Parathyroid adenoma (tissue), 2 donors: ENCODE data around the gene PAM.

Source experiments
- H2AFZ ChIP-seq: fragments of 300-600 bp; sonication (generic); one replicate; pipeline ENCODE4 v1.7.0; 2017; ENCODE audit warnings: antibody characterized with exemption, mild to moderate bottlenecking
- H3K27ac ChIP-seq: fragments of 300-600 bp; sonication (generic); one replicate; pipeline ENCODE4 v1.7.0; 2017
- H3K27me3 ChIP-seq: fragments of 300-600 bp; sonication (generic); one replicate; pipeline ENCODE4 v1.7.0; 2017; ENCODE audit warnings: low read length; ENCODE audit not compliant: control insufficient read depth, insufficient read depth
- H3K36me3 ChIP-seq: fragments of 300-600 bp; sonication (generic); one replicate; pipeline ENCODE4 v1.7.0; 2017; ENCODE audit warnings: low read length; ENCODE audit not compliant: control insufficient read depth, insufficient read depth
- H3K4me1 ChIP-seq: fragments of 300-600 bp; sonication (generic); one replicate; pipeline ENCODE4 v1.7.0; 2017; ENCODE audit warnings: control low read depth
- H3K4me2 ChIP-seq: fragments of 300-600 bp; sonication (generic); one replicate; pipeline ENCODE4 v1.7.0; 2017; ENCODE audit warnings: low read length
- H3K4me3 ChIP-seq: fragments of 300-600 bp; sonication (generic); one replicate; pipeline ENCODE4 v1.7.0; 2017; ENCODE audit warnings: low read depth, low read length
- H3K79me2 ChIP-seq: fragments of 300-600 bp; sonication (generic); one replicate; pipeline ENCODE4 v1.7.0; 2017; ENCODE audit warnings: control low read depth
- H3K9ac ChIP-seq: fragments of 300-600 bp; sonication (generic); one replicate; pipeline ENCODE4 v1.7.0; 2017; ENCODE audit warnings: mild to moderate bottlenecking
- H3K9me3 ChIP-seq: fragments of 300-600 bp; sonication (generic); one replicate; pipeline ENCODE4 v1.7.0; 2017; ENCODE audit warnings: low read length; ENCODE audit not compliant: control insufficient read depth
- CTCF ChIP-seq: fragments of 300-600 bp; sonication (generic); IDR thresholded peaks from one replicate; pipeline ENCODE4 v1.7.0; 2017; ENCODE audit warnings: antibody characterized with exemption, mild to moderate bottlenecking
- donor health status: primary hyperparathyroidism.

PAM gene

GRCh38 chr5:102975045-102975444, 219.9 kb downstream of the PAM start:
- no peak for TF ChIP-seq CTCF
- Histone ChIP-seq H3K79me2 (no peaks in the 10 kb centered on the region), H3K36me3 (no peaks in the 10 kb centered on the region), H3K27ac (no peak overlapping the region), H3K4me1 (no peaks in the 10 kb centered on the region), H3K4me2 (no peak overlapping the region), H2AFZ (no peak overlapping the region), H3K27me3 (no peaks in the 10 kb centered on the region), H3K4me3 (no peak overlapping the region), H3K9ac (no peak overlapping the region), H3K9me3 (no peaks in the 10 kb centered on the region)

- H3K27ac ChIP-seq = no peak overlapping the region
- no peak for TF ChIP-seq CTCF
- H3K4me3 ChIP-seq = no peak overlapping the region
- H2AFZ ChIP-seq = no peak overlapping the region
- no peaks in the 10 kb centered on the region for H3K9me3 ChIP-seq
- no peaks in the 10 kb centered on the region for H3K4me1 ChIP-seq
- no peaks in the 10 kb centered on the region for H3K36me3 ChIP-seq
- no peaks in the 10 kb centered on the region for H3K27me3 ChIP-seq
- no peak overlapping the region for H3K9ac ChIP-seq
- H3K79me2 ChIP-seq = no peaks in the 10 kb centered on the region
- H3K4me2 ChIP-seq = no peak overlapping the region
These were observed 220.5 kb downstream of the PAM start for GRCh38 chr5:102975457-102976182.

GRCh38 chr5:102981957-102982635, 227.0 kb downstream of the PAM start:
- Histone ChIP-seq H3K79me2 (no peaks in the 10 kb centered on the region), H3K4me3 (no peak overlapping the region), H2AFZ (no peak overlapping the region), H3K9ac (no peak overlapping the region), H3K27ac (no peak overlapping the region), H3K36me3 (no peaks in the 10 kb centered on the region), H3K27me3 (no peaks in the 10 kb centered on the region), H3K4me1 (no peaks in the 10 kb centered on the region), H3K9me3 (no peaks in the 10 kb centered on the region), H3K4me2 (no peak overlapping the region)
- no peak for TF ChIP-seq CTCF

GRCh38 chr5:102986074-102986473, 231.0 kb downstream of the PAM start:
- H3K4me3 ChIP-seq = no peak overlapping the region
- no peak overlapping the region for H3K9ac ChIP-seq
- no peak overlapping the region for H3K27ac ChIP-seq
- no peaks in the 10 kb centered on the region for H3K79me2 ChIP-seq
- TF ChIP-seq CTCF = no peak
- no peaks in the 10 kb centered on the region for H3K9me3 ChIP-seq
- H3K27me3 ChIP-seq = no peaks in the 10 kb centered on the region
- H3K4me1 ChIP-seq = no peaks in the 10 kb centered on the region
- no peak overlapping the region for H3K4me2 ChIP-seq
- H2AFZ ChIP-seq = no peak overlapping the region
- no peaks in the 10 kb centered on the region for H3K36me3 ChIP-seq
